ENCODE measurements around the gene ADRB1.

DNA sequence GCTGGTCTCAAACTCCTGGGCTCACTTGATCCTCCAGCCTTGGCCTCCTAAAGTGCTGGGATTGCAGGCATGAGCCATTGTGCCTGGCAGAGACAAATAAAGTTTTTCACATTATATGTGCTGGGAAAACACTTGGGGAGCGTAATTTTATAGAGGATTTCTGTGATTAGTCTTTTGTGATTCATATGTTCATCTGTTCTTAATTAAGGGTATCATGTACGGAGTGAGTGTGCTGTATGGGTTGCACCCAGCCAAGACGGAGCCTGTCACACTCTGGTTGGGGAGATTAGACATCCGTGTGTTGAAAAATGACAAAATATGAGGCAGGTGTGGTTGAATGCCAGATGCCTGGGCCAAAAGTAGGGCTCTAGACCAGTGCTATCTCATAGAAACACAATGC is 10.3 kb downstream of the ADRB1 start:
- no peak for TF ChIP-seq SIN3A (IDR thresholded peaks at IDR 0.05; ENCODE audit: borderline replicate concordance, insufficient read depth, low read length)
- TF ChIP-seq, protein P1, sequence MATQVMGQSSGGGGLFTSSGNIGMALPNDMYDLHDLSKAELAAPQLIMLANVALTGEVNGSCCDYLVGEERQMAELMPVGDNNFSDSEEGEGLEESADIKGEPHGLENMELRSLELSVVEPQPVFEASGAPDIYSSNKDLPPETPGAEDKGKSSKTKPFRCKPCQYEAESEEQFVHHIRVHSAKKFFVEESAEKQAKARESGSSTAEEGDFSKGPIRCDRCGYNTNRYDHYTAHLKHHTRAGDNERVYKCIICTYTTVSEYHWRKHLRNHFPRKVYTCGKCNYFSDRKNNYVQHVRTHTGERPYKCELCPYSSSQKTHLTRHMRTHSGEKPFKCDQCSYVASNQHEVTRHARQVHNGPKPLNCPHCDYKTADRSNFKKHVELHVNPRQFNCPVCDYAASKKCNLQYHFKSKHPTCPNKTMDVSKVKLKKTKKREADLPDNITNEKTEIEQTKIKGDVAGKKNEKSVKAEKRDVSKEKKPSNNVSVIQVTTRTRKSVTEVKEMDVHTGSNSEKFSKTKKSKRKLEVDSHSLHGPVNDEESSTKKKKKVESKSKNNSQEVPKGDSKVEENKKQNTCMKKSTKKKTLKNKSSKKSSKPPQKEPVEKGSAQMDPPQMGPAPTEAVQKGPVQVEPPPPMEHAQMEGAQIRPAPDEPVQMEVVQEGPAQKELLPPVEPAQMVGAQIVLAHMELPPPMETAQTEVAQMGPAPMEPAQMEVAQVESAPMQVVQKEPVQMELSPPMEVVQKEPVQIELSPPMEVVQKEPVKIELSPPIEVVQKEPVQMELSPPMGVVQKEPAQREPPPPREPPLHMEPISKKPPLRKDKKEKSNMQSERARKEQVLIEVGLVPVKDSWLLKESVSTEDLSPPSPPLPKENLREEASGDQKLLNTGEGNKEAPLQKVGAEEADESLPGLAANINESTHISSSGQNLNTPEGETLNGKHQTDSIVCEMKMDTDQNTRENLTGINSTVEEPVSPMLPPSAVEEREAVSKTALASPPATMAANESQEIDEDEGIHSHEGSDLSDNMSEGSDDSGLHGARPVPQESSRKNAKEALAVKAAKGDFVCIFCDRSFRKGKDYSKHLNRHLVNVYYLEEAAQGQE (IDR thresholded peaks at IDR 0.05; ENCODE audit: insufficient read depth in 1 of 2, low read depth in 2 of 2, low read length in 2 of 2), result no peak
- TF ChIP-seq POLR2AphosphoS5 (IDR thresholded peaks at IDR 0.05; ENCODE audit: low read depth, low read length), result no peak
- TF ChIP-seq TAF1 (IDR thresholded peaks at IDR 0.05; ENCODE audit: borderline replicate concordance, insufficient read depth, low read length), result no peak

All from PFSK-1 (cell line).